K562 (cell line): ENCODE measurements around the gene CAPZA1. TPM values are rescaled to one million over a fixed set of nuclear protein-coding genes. Genes with fewer than 3 reads are reported as not detected.
A peak's percentile ranks its signal among the peaks of the same experiment; 100 is the strongest.

Source experiments
- ATAC-seq: fragments of 200-7000 bp; cut with Tn5 transposase; 3 replicates; pipeline ENCODE4 v1.9.1; 2020; ENCODE audit warnings: moderate library complexity
- BruUV-seq: library from RNA; stranded (reverse); fragments of 400-500 nt; replicated peaks from 2 replicates; lab custom pipeline; 2021; lab: Mats Ljungman, UMichigan
- CTCF ChIA-PET: fragments of 300-600 bp; formaldehyde crosslinking; extraction: SDS; loops from one replicate; lab custom pipeline; 2021; ENCODE audit warnings: low intra/inter-chr PET ratio; lab: Yijun Ruan, JAX
- POLR2A ChIA-PET: fragments of 300-600, 350-650 bp; sonication (Branson Sonifier 250); formaldehyde crosslinking; extraction: SDS; loops from one replicate; lab custom pipeline; 2021; ENCODE audit warnings: antibody characterized with exemption, inconsistent platforms; lab: Yijun Ruan, JAX
- DNase-seq, 4 experiments: peaks; one replicate each; pipeline versions ENCODE4 v3.0.0 to v3.0.0-alpha.2; 2011 to 2018; ENCODE audit warnings: low spot score in 3 of 4, mixed read lengths in 3 of 4; ENCODE audit errors: extremely low read depth in 1 of 4
- FAIRE-seq: peaks from 2 replicates; lab custom pipeline; 2011; peaks lifted over from hg19 to GRCh38; lab: Jason Lieb, UNC
- H2AFZ ChIP-seq: 2 replicates; pipeline ENCODE4 v1.6.0; 2011; ENCODE audit warnings: low read depth, low read length, control low read depth, inconsistent platforms
- H3K27ac ChIP-seq: fragments of 200-600 bp; 3 replicates; pipeline ENCODE4 v1.8.0; 2011; ENCODE audit warnings: low read depth, mild to moderate bottlenecking, control low read depth, inconsistent platforms, low read length, moderate library complexity, mixed read lengths; ENCODE audit errors: extremely low read depth
- H3K27me3 ChIP-seq, 2 experiments: fragments of 300-600 bp in 1 of 2; 2 replicates in 1 of 2; 3 replicates in 1 of 2; pipeline versions ENCODE4 v1.6.0 to v1.8.0; 2011; ENCODE audit warnings: inconsistent platforms in 2 of 2, low read length in 2 of 2, mild to moderate bottlenecking in 1 of 2, mixed read lengths in 1 of 2, moderate library complexity in 1 of 2; ENCODE audit not compliant: control insufficient read depth in 2 of 2, insufficient read depth in 2 of 2
- H3K36me3 ChIP-seq: fragments of 300-600 bp; 3 replicates; pipeline ENCODE4 v1.8.0; 2011; ENCODE audit warnings: mild to moderate bottlenecking, low read length, inconsistent platforms; ENCODE audit not compliant: control insufficient read depth, insufficient read depth
- H3K4me1 ChIP-seq, 2 experiments: fragments of 200-600 bp in 1 of 2; replicated peaks in 1 of 2; 2 replicates in 1 of 2; 3 replicates in 1 of 2; pipeline versions ENCODE4 v1.5.1 to v1.8.0; 2011; ENCODE audit warnings: inconsistent platforms in 2 of 2, low read length in 2 of 2, mild to moderate bottlenecking in 1 of 2, mixed read lengths in 1 of 2, moderate library complexity in 1 of 2; ENCODE audit not compliant: control insufficient read depth in 2 of 2, insufficient read depth in 2 of 2
- H3K4me2 ChIP-seq: 2 replicates; pipeline ENCODE4 v1.6.1; 2011; ENCODE audit warnings: low read length, control low read depth, inconsistent platforms, mixed read lengths; ENCODE audit not compliant: insufficient read depth
- H3K4me3 ChIP-seq: fragments of 200-600 bp; sonication (generic), shearing (Covaris generic); 2 replicates; pipeline ENCODE4 v1.5.1; 2016; ENCODE audit warnings: control low read depth, inconsistent platforms
- H3K79me2 ChIP-seq: fragments of 200-600 bp; 3 replicates; pipeline ENCODE4 v1.8.0; 2011; ENCODE audit warnings: low read length, inconsistent platforms; ENCODE audit not compliant: control insufficient read depth, insufficient read depth
- H3K9ac ChIP-seq, 2 experiments: 2 replicates each; pipeline versions ENCODE4 v1.6.0 to v1.6.1; 2011; ENCODE audit warnings: low read depth in 2 of 2, low read length in 2 of 2, control low read depth in 1 of 2, inconsistent platforms in 1 of 2, mild to moderate bottlenecking in 1 of 2, mixed read lengths in 1 of 2; ENCODE audit not compliant: insufficient read depth in 1 of 2
- H3K9me1 ChIP-seq: one replicate; pipeline ENCODE4 v1.6.0; 2011; ENCODE audit warnings: inconsistent platforms, mild to moderate bottlenecking, low read length, moderate library complexity; ENCODE audit not compliant: control insufficient read depth, insufficient read depth
- H3K9me3 ChIP-seq: replicated peaks from 2 replicates; pipeline ENCODE4 v1.5.1; 2011; ENCODE audit warnings: low read depth, low read length, inconsistent platforms; ENCODE audit not compliant: control insufficient read depth, insufficient read depth
- H4K20me1 ChIP-seq: replicated peaks from 2 replicates; pipeline ENCODE4 v1.6.1; 2011; ENCODE audit warnings: low read length, inconsistent platforms, mixed read lengths; ENCODE audit not compliant: control insufficient read depth, insufficient read depth
- ARID1B ChIP-seq: fragments of 450-650 bp; IDR thresholded peaks from 2 replicates; pipeline ENCODE4 v1.6.1; 2016; ENCODE audit warnings: antibody characterized with exemption, mild to moderate bottlenecking, inconsistent platforms
- CBFA2T2 ChIP-seq: fragments of 450-650 bp; conservative IDR thresholded peaks from 2 replicates; pipeline ENCODE4 v1.6.1; 2017; ENCODE audit warnings: mild to moderate bottlenecking
- CBFA2T3 ChIP-seq: fragments of 450-650 bp; IDR thresholded peaks from 2 replicates; pipeline ENCODE4 v1.6.1; 2017
- CSDE1 ChIP-seq, 2 experiments: fragments of 450-650 bp; IDR thresholded peaks; 2 replicates each; pipeline ENCODE4 v1.6.1; 2016; ENCODE audit warnings: mild to moderate bottlenecking in 1 of 2
- ESRRB ChIP-seq: fragments of 250-450 bp; sonication (Bioruptor Pico); IDR thresholded peaks from 2 replicates; pipeline ENCODE4 v1.5.0; 2020; ENCODE audit warnings: mild to moderate bottlenecking, moderate library complexity, borderline replicate concordance
- NR2C2 ChIP-seq, 2 experiments: fragments of 200-800 bp in 1 of 2; sonication (Bioruptor generic) in 1 of 2; sonication (generic) in 1 of 2; formaldehyde crosslinking in 1 of 2; IDR thresholded peaks; 2 replicates each; pipeline versions ENCODE4 v1.6.1 to v1.8.0; 2016 to 2022; ENCODE audit warnings: mild to moderate bottlenecking in 1 of 2, missing compliant biosample characterization in 1 of 2, missing genetic modification characterization in 1 of 2, missing genetic modification reagents in 1 of 2
- TAL1 ChIP-seq: fragments of 450-650 bp; IDR thresholded peaks from 2 replicates; pipeline ENCODE4 v1.6.1; 2016; ENCODE audit warnings: mild to moderate bottlenecking
- TCF3 ChIP-seq: sonication (generic); formaldehyde crosslinking; IDR thresholded peaks from 2 replicates; pipeline ENCODE4 v1.4.0; 2020; ENCODE audit warnings: mild to moderate bottlenecking, missing genetic modification reagents
- TEAD4 ChIP-seq, 2 experiments: sonication (generic) in 1 of 2; formaldehyde crosslinking in 1 of 2; IDR thresholded peaks; 2 replicates each; pipeline versions ENCODE4 v1.6.1 to v1.8.0; 2012 to 2022; ENCODE audit warnings: borderline replicate concordance in 1 of 2, inconsistent platforms in 1 of 2, low read length in 1 of 2, mild to moderate bottlenecking in 1 of 2, missing genetic modification reagents in 1 of 2
- TOE1 ChIP-seq, 2 experiments: fragments of 450-650 bp in 1 of 2; sonication (generic) in 1 of 2; formaldehyde crosslinking in 1 of 2; IDR thresholded peaks; 2 replicates each; pipeline versions ENCODE4 v1.7.1 to v1.8.0; 2016 to 2022; ENCODE audit warnings: borderline replicate concordance in 2 of 2, mild to moderate bottlenecking in 2 of 2, antibody characterized with exemption in 1 of 2, inconsistent platforms in 1 of 2, low read depth in 1 of 2, missing genetic modification reagents in 1 of 2, moderate library complexity in 1 of 2
- WGBS: fragments of 100-300 bp; shearing (Covaris generic); methylation state at CpG from one replicate; pipeline ENCODE4 v1.1.6; 2016; ENCODE audit warnings: low coverage, mixed read lengths; ENCODE audit not compliant: insufficient coverage; ENCODE audit errors: missing lambda C conversion rate; 5-methylcytosine and 5-hydroxymethylcytosine counted together
- in situ Hi-C: fragments of 300-500 bp; cut with MboI; formaldehyde crosslinking; loops from 4 replicates; pipeline ENCODE4 v1.15.0; 2018; ENCODE audit warnings: inconsistent platforms, mixed read lengths
- intact Hi-C: fragments of 100-400 bp; cut with micrococcal nuclease; formaldehyde crosslinking; loops from 2 replicates; pipeline ENCODE4 v1.14.2; 2022
- polyA plus RNA-seq, 8 experiments: library from polyadenylated mRNA; depleted of rRNA in 4 of 8; stranded (reverse) in 5 of 8; unstranded in 3 of 8; fragments of >200 nt; fragmentation: Nextera tagmentation in 2 of 8; fragmentation: Illumina TruSeq in 1 of 8; extraction: Ambion mirVana in 2 of 8; extraction: Trizol in 1 of 8; gene quantifications; 2 replicates each; pipeline versions ENCODE4 v1.2.1 to v1.2.3, GENCODE V29; 2011 to 2014; ENCODE audit warnings: inconsistent platforms in 1 of 8, missing spikeins in 1 of 8
- total RNA-seq, 7 experiments: library from RNA; depleted of rRNA in 6 of 7; stranded (reverse); fragments of >200 nt in 6 of 7; fragmentation: Illumina TruSeq in 2 of 7; extraction: Trizol in 2 of 7; gene quantifications; 2 replicates each; pipeline versions ENCODE4 v1.2.1 to v1.2.3, GENCODE V29; 2011 to 2021; ENCODE audit warnings: low replicate concordance in 1 of 7
- TF ChIP-seq, protein P1 (sequence below): IDR thresholded peaks from 3 replicates; pipeline ENCODE4 v1.6.1; 2011; ENCODE audit warnings: borderline replicate concordance, mild to moderate bottlenecking; ENCODE audit not compliant: insufficient read length, insufficient read depth

CAPZA1 gene
- total and polyA plus RNA-seq, 9 of the 15 experiments (the other 6 are each of a cell fraction or from before 2014, with no cell fraction given), result 237 to 1,020 (median 306) TPM

- Histone ChIP-seq H3K4me1 (peaks cover 34 to 36% of the 10 kb centered on the region in 2 experiments), H3K79me2 (peaks cover 35% of the 10 kb centered on the region), H3K4me2 (no peak overlapping the region), H3K36me3 (peaks cover 13% of the 10 kb centered on the region; the same call in 2 of the 3 replicates), H3K9ac (no peak overlapping the region), H3K9me3 (no peaks in the 10 kb centered on the region), H3K27me3 (no peaks in the 10 kb centered on the region), H2AFZ (no peak overlapping the region), H3K27ac (no peak overlapping the region), H3K4me3 (no peak overlapping the region), H4K20me1 (no peaks in the 10 kb centered on the region), H3K9me1 (no peaks in the 10 kb centered on the region)
- FAIRE-seq (no peak), DNase-seq (peak in 2 of 4 experiments; percentile 32 to 47), ATAC-seq (no peak)
- intact Hi-C loops, result loop anchor here (10.0 kb wide), 1 partner anchor 244 kb away; no protein-coding TSS in a partner anchor
- 47% methylated on average over 3 of the region's 3 CpGs for WGBS
- ChIA-PET CTCF (interaction anchor here (3.2 kb wide), 1 partner anchor 318 kb away, joined by 21 read pairs; no protein-coding TSS in a partner anchor), POLR2A (interaction anchor here (0.6 to 2.4 kb wide), 6 partner anchors 9 to 737 kb away, joined by 3 to 15 read pairs (median 4); partner anchors contain the start of genes LRIG2 and ST7L)
- in situ Hi-C loops, result loop anchor here (5.0 kb wide), 3 partner anchors 91 to 316 kb away; partner anchors contain the start of genes CAPZA1 and ST7L
- no TSS peak for BruUV-seq
- TF ChIP-seq TOE1 (IDR thresholded peaks at IDR 0.05; ENCODE audit: borderline replicate concordance) (no peak), TOE1 (CRISPR knock-in tag; IDR thresholded peaks at IDR 0.05; ENCODE audit: borderline replicate concordance, low read depth) (no peak), ESRRB (CRISPR knock-in tag) (no peak), CBFA2T3 (peak; percentile 60), CSDE1 (IDR thresholded peaks at IDR 0.05) (no peak), CBFA2T2 (0 out of 2 replicates have a peak, but pooled peaks have one; percentile 16), ARID1B (peak; percentile 37; the same call in 1 of the 2 replicates), TAL1 (peak; percentile 36; the same call in 1 of the 2 replicates), TEAD4 (IDR thresholded peaks at IDR 0.05; ENCODE audit: low read length) (peak; percentile 32; the same call in 1 of the 2 replicates), TEAD4 (CRISPR knock-in tag; IDR thresholded peaks at IDR 0.05; ENCODE audit: borderline replicate concordance) (no peak), NR2C2 (CRISPR knock-in tag; IDR thresholded peaks at IDR 0.05) (no peak), NR2C2 (tag; IDR thresholded peaks at IDR 0.05) (no peak), TCF3 (CRISPR knock-in tag) (peak; percentile 57)
- TF ChIP-seq, protein P1, sequence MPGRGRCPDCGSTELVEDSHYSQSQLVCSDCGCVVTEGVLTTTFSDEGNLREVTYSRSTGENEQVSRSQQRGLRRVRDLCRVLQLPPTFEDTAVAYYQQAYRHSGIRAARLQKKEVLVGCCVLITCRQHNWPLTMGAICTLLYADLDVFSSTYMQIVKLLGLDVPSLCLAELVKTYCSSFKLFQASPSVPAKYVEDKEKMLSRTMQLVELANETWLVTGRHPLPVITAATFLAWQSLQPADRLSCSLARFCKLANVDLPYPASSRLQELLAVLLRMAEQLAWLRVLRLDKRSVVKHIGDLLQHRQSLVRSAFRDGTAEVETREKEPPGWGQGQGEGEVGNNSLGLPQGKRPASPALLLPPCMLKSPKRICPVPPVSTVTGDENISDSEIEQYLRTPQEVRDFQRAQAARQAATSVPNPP, result peak; percentile 37
These were observed 88.9 kb downstream of the CAPZA1 start for GRCh38 chr1:112708489-112708888.
